ENCODE measurements around the gene SRCAP. TPM values are rescaled to one million over a fixed set of nuclear protein-coding genes. Genes with fewer than 3 reads are reported as not detected.

The SRCAP gene
- total RNA-seq, 1 experiment from 2014 or later = 58.5 TPM

- POLR2A ChIA-PET = no interaction called here
- CTCF ChIA-PET = no interaction called here
Measured at GRCh38 chr16:30743716-30744115, 44.7 kb downstream of the SRCAP start.

More at GRCh38 chr16:30743716-30744115, 44.7 kb downstream of the SRCAP start:
- no peak for DNase-seq (ENCODE audit: low spot score)
- H3K27me3 Mint-ChIP-seq (ENCODE audit: low read depth) = no peaks in the 10 kb centered on the region
- H3K36me3 Mint-ChIP-seq = peaks cover 16% of the 10 kb centered on the region
- H3K9me3 Mint-ChIP-seq = no peaks in the 10 kb centered on the region
- H3K27ac Mint-ChIP-seq = 0 out of 2 replicates have a peak overlapping the region, but pooled peaks have one; percentile 22
- H3K4me3 Mint-ChIP-seq = no peak overlapping the region
- H3K4me1 Mint-ChIP-seq = peaks cover 15% of the 10 kb centered on the region
- TF ChIP-seq PRDM15 (CRISPR knock-in tag; IDR thresholded peaks at IDR 0.05) = no peak
- no peak for TF ChIP-seq FOXK1 (CRISPR knock-in tag; IDR thresholded peaks at IDR 0.05)
- TF ChIP-seq ELF4 (CRISPR knock-in tag; IDR thresholded peaks at IDR 0.05; ENCODE audit: low read depth) = no peak
- no peak for TF ChIP-seq NR2C2 (CRISPR knock-in tag; IDR thresholded peaks at IDR 0.05)
- no peak for TF ChIP-seq E2F5 (CRISPR knock-in tag; IDR thresholded peaks at IDR 0.05)
- TF ChIP-seq ZNF512 (CRISPR knock-in tag; IDR thresholded peaks at IDR 0.05; ENCODE audit: borderline replicate concordance) = no peak
- TF ChIP-seq ZNF423 (CRISPR knock-in tag; IDR thresholded peaks at IDR 0.05) = no peak
- no peak for TF ChIP-seq CDX4 (CRISPR knock-in tag; IDR thresholded peaks at IDR 0.05; ENCODE audit: borderline replicate concordance)
- TF ChIP-seq CREM (CRISPR knock-in tag; IDR thresholded peaks at IDR 0.05) = no peak
- no peak for TF ChIP-seq E2F1 (CRISPR knock-in tag; IDR thresholded peaks at IDR 0.05)
- no peak for TF ChIP-seq ESRRA (CRISPR knock-in tag; IDR thresholded peaks at IDR 0.05; ENCODE audit: borderline replicate concordance)
- no peak for TF ChIP-seq GRHL2 (CRISPR knock-in tag; IDR thresholded peaks at IDR 0.05; ENCODE audit: insufficient replicate concordance, severe bottlenecking)
- TF ChIP-seq HMGA2 (CRISPR knock-in tag; IDR thresholded peaks at IDR 0.05) = no peak
- TF ChIP-seq ZBTB43 (CRISPR knock-in tag; IDR thresholded peaks at IDR 0.05) = no peak
- TF ChIP-seq HMGXB4 (CRISPR knock-in tag; IDR thresholded peaks at IDR 0.05) = no peak
- TF ChIP-seq ZSCAN18 (CRISPR knock-in tag; IDR thresholded peaks at IDR 0.05) = no peak
- TF ChIP-seq ZMAT4 (CRISPR knock-in tag; IDR thresholded peaks at IDR 0.05) = no peak
- TF ChIP-seq GABPB1 (CRISPR knock-in tag; IDR thresholded peaks at IDR 0.05) = no peak
- no peak for ATAC-seq

All from WTC11 (cell line).